HCT116 (cell line): ENCODE results near the gene EIF2AK3. TPM values are rescaled to one million over a fixed set of nuclear protein-coding genes. Genes with fewer than 3 reads are reported as not detected.

Experiments
- ATAC-seq: fragments of 200-7000 bp; cut with Tn5 transposase; 2 replicates; pipeline ENCODE4 v1.9.1; 2020; ENCODE audit warnings: mild to moderate bottlenecking, moderate library complexity
- BruUV-seq: library from RNA; stranded (reverse); fragments of 400-500 nt; replicated peaks from 2 replicates; lab custom pipeline; 2021; lab: Mats Ljungman, UMichigan
- CTCF ChIA-PET: fragments of 300-600 bp; sonication (Branson Sonifier 250); formaldehyde crosslinking; loops from one replicate; lab custom pipeline; 2021; ENCODE audit warnings: antibody characterized with exemption; lab: Charles Lee
- POLR2A ChIA-PET: fragments of 300-600, 350-600 bp; sonication (Branson Sonifier 250); formaldehyde crosslinking; loops from one replicate; lab custom pipeline; 2021; ENCODE audit warnings: antibody characterized with exemption; lab: Charles Lee
- RAD21 ChIA-PET, 2 experiments: fragments of 300-600 bp; sonication (Branson Sonifier 250); formaldehyde crosslinking; loops; one replicate each; lab custom pipeline; 2023; ENCODE audit warnings: low total read pairs in 2 of 2; ENCODE audit not compliant: uncharacterized antibody in 2 of 2, unreplicated experiment in 2 of 2, low non-redundant PET in 1 of 2; lab: Charles Lee
- DNase-seq: peaks from one replicate; pipeline ENCODE4 v3.0.0-alpha.2; 2010; ENCODE audit warnings: low read depth, low spot score
- H2AFZ ChIP-seq: fragments of 200-600 bp; shearing (Covaris generic), sonication (generic); 2 replicates; pipeline ENCODE4 v1.6.1; 2017; ENCODE audit warnings: low read depth, mixed run types, mixed read lengths, antibody characterized with exemption, low read length; ENCODE audit not compliant: poor library complexity, severe bottlenecking
- H3K27ac ChIP-seq: 2 replicates; pipeline ENCODE4 v1.5.1; 2012; ENCODE audit warnings: low read depth, low read length
- H3K27me3 ChIP-seq: fragments of 200-600 bp; sonication (generic); 2 replicates; pipeline ENCODE4 v1.6.1; 2016; ENCODE audit warnings: mixed run types, low read length, mixed read lengths; ENCODE audit not compliant: insufficient read depth
- H3K36me3 ChIP-seq, 2 experiments: fragments of 200-500 bp in 1 of 2; fragments of 200-600 bp in 1 of 2; sonication (Bioruptor generic) in 1 of 2; sonication (generic) in 1 of 2; 2 replicates each; pipeline versions ENCODE4 v1.5.1 to v1.6.1; 2014 to 2016; ENCODE audit warnings: low read length in 2 of 2, inconsistent platforms in 1 of 2, mixed read lengths in 1 of 2, mixed run types in 1 of 2; ENCODE audit not compliant: insufficient read depth in 2 of 2, control insufficient read depth in 1 of 2
- H3K4me1 ChIP-seq, 2 experiments: fragments of 200-600 bp in 1 of 2; sonication (generic) in 1 of 2; 2 replicates each; pipeline versions ENCODE4 v1.5.1 to v1.6.1; 2012 to 2017; ENCODE audit warnings: low read length in 2 of 2, inconsistent platforms in 1 of 2, mild to moderate bottlenecking in 1 of 2, mixed read lengths in 1 of 2, mixed run types in 1 of 2, moderate library complexity in 1 of 2; ENCODE audit not compliant: insufficient read depth in 2 of 2, control insufficient read depth in 1 of 2
- H3K4me2 ChIP-seq: fragments of 200-600 bp; sonication (generic); 2 replicates; pipeline ENCODE4 v1.6.1; 2017; ENCODE audit warnings: mixed run types, low read length, mixed read lengths
- H3K4me3 ChIP-seq, 2 experiments: fragments of 200-600 bp in 1 of 2; sonication (generic) in 1 of 2; replicated peaks in 1 of 2; 2 replicates each; pipeline ENCODE4 v1.5.1; 2011 to 2016; ENCODE audit warnings: low read length in 2 of 2, control low read depth in 1 of 2, low read depth in 1 of 2, mild to moderate bottlenecking in 1 of 2, mixed read lengths in 1 of 2, mixed run types in 1 of 2
- H3K79me2 ChIP-seq: fragments of 200-600 bp; sonication (generic); 2 replicates; pipeline ENCODE4 v1.6.1; 2017; ENCODE audit warnings: mild to moderate bottlenecking, mixed run types, low read length, moderate library complexity, mixed read lengths; ENCODE audit not compliant: insufficient read depth
- H3K9ac ChIP-seq: fragments of 200-600 bp; sonication (generic); 2 replicates; pipeline ENCODE4 v1.6.1; 2016; ENCODE audit warnings: low read length, mixed read lengths
- H3K9me2 ChIP-seq: fragments of 200-600 bp; sonication (generic), shearing (Covaris generic); 2 replicates; pipeline ENCODE4 v1.6.1; 2017; ENCODE audit warnings: mixed run types, mild to moderate bottlenecking, moderate library complexity; ENCODE audit not compliant: insufficient read depth
- H3K9me3 ChIP-seq, 2 experiments: fragments of 200-500 bp in 1 of 2; fragments of 200-600 bp in 1 of 2; sonication (Bioruptor generic) in 1 of 2; sonication (generic) in 1 of 2; 2 replicates each; pipeline ENCODE4 v1.6.1; 2014 to 2017; ENCODE audit warnings: low read length in 2 of 2, mixed read lengths in 2 of 2, inconsistent platforms in 1 of 2, low read depth in 1 of 2, mild to moderate bottlenecking in 1 of 2, mixed run types in 1 of 2, moderate library complexity in 1 of 2; ENCODE audit not compliant: control insufficient read depth in 1 of 2, insufficient read depth in 1 of 2
- H4K20me1 ChIP-seq: fragments of 200-600 bp; sonication (generic), shearing (Covaris generic); 2 replicates; pipeline ENCODE4 v1.6.1; 2017; ENCODE audit warnings: mixed run types, mild to moderate bottlenecking, moderate library complexity; ENCODE audit not compliant: insufficient read depth
- ATF3 ChIP-seq: IDR thresholded peaks from 2 replicates; pipeline ENCODE4 v1.6.1; 2012
- CBX3 ChIP-seq: IDR thresholded peaks from 2 replicates; pipeline ENCODE4 v1.6.1; 2012; ENCODE audit warnings: low read depth
- CTCF ChIP-seq, 3 experiments: fragments of 200-600 bp in 1 of 3; sonication (generic) in 1 of 3; IDR thresholded peaks in 2 of 3; conservative IDR thresholded peaks in 1 of 3; 2 replicates each; pipeline ENCODE4 v1.5.1; 2012 to 2017; ENCODE audit warnings: low read depth in 2 of 3, low read length in 2 of 3, antibody characterized with exemption in 1 of 3, borderline replicate concordance in 1 of 3, control low read depth in 1 of 3, mild to moderate bottlenecking in 1 of 3, mixed read lengths in 1 of 3, mixed run types in 1 of 3, moderate library complexity in 1 of 3; ENCODE audit not compliant: insufficient read depth in 1 of 3
- EGR1 ChIP-seq: IDR thresholded peaks from 2 replicates; pipeline ENCODE4 v1.6.1; 2012; ENCODE audit warnings: low read depth
- ELF1 ChIP-seq: IDR thresholded peaks from 2 replicates; pipeline ENCODE4 v1.6.1; 2012; ENCODE audit warnings: low read depth, borderline replicate concordance
- EZH2phosphoT487 ChIP-seq: fragments of 200-600 bp; IDR thresholded peaks from 2 replicates; pipeline ENCODE4 v1.6.1; 2018; ENCODE audit warnings: antibody characterized with exemption, borderline replicate concordance
- FOSL1 ChIP-seq: IDR thresholded peaks from 2 replicates; pipeline ENCODE4 v1.6.1; 2012; ENCODE audit warnings: low read depth
- MAX ChIP-seq: IDR thresholded peaks from 2 replicates; pipeline ENCODE4 v1.6.1; 2012
- RAD21 ChIP-seq: IDR thresholded peaks from 2 replicates; pipeline ENCODE4 v1.6.1; 2012; ENCODE audit warnings: low read depth, mild to moderate bottlenecking
- ZBTB33 ChIP-seq: IDR thresholded peaks from 2 replicates; pipeline ENCODE4 v1.6.1; 2011; ENCODE audit warnings: mild to moderate bottlenecking, low read length, moderate library complexity; ENCODE audit not compliant: insufficient replicate concordance; ENCODE audit errors: extremely low read depth
- ZNF274 ChIP-seq: fragments of 200-500 bp; sonication (Bioruptor generic); IDR thresholded peaks from 2 replicates; pipeline ENCODE4 v1.6.1; 2014; ENCODE audit warnings: mild to moderate bottlenecking, low read depth, low read length, inconsistent platforms
- intact Hi-C: fragments of 100-400 bp; cut with micrococcal nuclease; formaldehyde crosslinking; loops from 2 replicates; pipeline ENCODE4 v1.10.0; 2022
- total RNA-seq: library from RNA; stranded (reverse); gene quantifications from one replicate; pipeline ENCODE4 v1.2.1, GENCODE V29; 2021; ENCODE audit not compliant: unreplicated experiment

The EIF2AK3 gene
- total RNA-seq, 1 experiment from 2014 or later: 8.9 TPM

- Histone ChIP-seq H3K9ac (no peak overlapping the region), H3K4me2 (no peak overlapping the region), H4K20me1 (no peaks in the 10 kb centered on the region), H3K9me3 (no peaks in the 10 kb centered on the region), H3K27ac (no peak overlapping the region), H2AFZ (no peak overlapping the region), H3K36me3 (peaks cover 4 to 10% of the 10 kb centered on the region in 2 experiments; a peak in 1 of 4 replicates), H3K79me2 (no peaks in the 10 kb centered on the region), H3K4me3 (no peak overlapping the region), H3K9me2 (no peaks in the 10 kb centered on the region), H3K27me3 (no peaks in the 10 kb centered on the region), H3K4me1 (no peaks in the 10 kb centered on the region)
- ChIA-PET CTCF (no interaction called here), POLR2A (no interaction called here), RAD21 (no interaction called here)
- DNase-seq (no peak), ATAC-seq (no peak)
- intact Hi-C loops: no loop called here
- BruUV-seq: no TSS peak
- no peak for TF ChIP-seq ZBTB33
- TF ChIP-seq ATF3: no peak
- no peak for TF ChIP-seq ELF1
- TF ChIP-seq RAD21: no peak
- TF ChIP-seq ZNF274: no peak
- TF ChIP-seq CBX3: no peak
- TF ChIP-seq FOSL1: no peak
- no peak for TF ChIP-seq CTCF (IDR thresholded peaks at IDR 0.05 in 2 of 3, conservative IDR thresholded peaks at IDR 0.05 in 1 of 3; ENCODE audit: borderline replicate concordance in 1 of 3, insufficient read depth in 1 of 3, low read depth in 2 of 3, low read length in 2 of 3)
- no peak for TF ChIP-seq EZH2phosphoT487
- TF ChIP-seq MAX: no peak
- no peak for TF ChIP-seq EGR1
Measured at GRCh38 chr2:88575630-88576029, 51.6 kb downstream of the EIF2AK3 start.
